Ovary (tissue), 9 donors: ENCODE data around the gene CRLF1. TPM values are rescaled to one million over a fixed set of nuclear protein-coding genes. Genes with fewer than 3 reads are reported as not detected.

Experiments
- DNase-seq, 5 donors: peaks; one replicate each; pipeline ENCODE4 v3.0.0-alpha.2; 2019 to 2020
- H3K27ac ChIP-seq, 2 donors: fragments of 200-600 bp; one replicate each; pipeline versions ENCODE4 v1.5.1 to v1.8.0; 2019 to 2022
- H3K27me3 ChIP-seq: fragments of 200-600 bp; one replicate; pipeline ENCODE4 v1.8.0; 2022
- H3K36me3 ChIP-seq: fragments of 200-600 bp; sonication (generic); one replicate; pipeline ENCODE4 v1.5.1; 2019
- H3K4me1 ChIP-seq: one replicate; pipeline ENCODE4 v1.8.1; 2013; ENCODE audit warnings: mild to moderate bottlenecking, moderate library complexity; ENCODE audit not compliant: insufficient read depth
- H3K4me3 ChIP-seq: fragments of 200-600 bp; sonication (generic); one replicate; pipeline ENCODE4 v1.5.1; 2017
- H3K9me3 ChIP-seq, 2 donors: fragments of 200-600 bp in 1 of 2; sonication (generic) in 1 of 2; one replicate each; pipeline versions ENCODE4 v1.5.1 to v1.8.1; 2013 to 2019; ENCODE audit warnings: mild to moderate bottlenecking in 1 of 2, moderate library complexity in 1 of 2
- EP300 ChIP-seq: sonication (generic); formaldehyde crosslinking; IDR thresholded peaks from one replicate; pipeline ENCODE4 v1.6.1; 2017; ENCODE audit warnings: antibody characterized with exemption
- POLR2A ChIP-seq: fragments of 450-650 bp; IDR thresholded peaks from one replicate; pipeline ENCODE4 v1.6.1; 2017; ENCODE audit warnings: antibody characterized with exemption, mild to moderate bottlenecking, moderate library complexity
- WGBS, 3 donors: extraction: QIAGEN DNeasy Blood & Tissue Kit in 1 of 3; methylation state at CpG; one replicate each; pipeline versions ENCODE4 v1.1.5 to v1.1.7; 2013 to 2017; 5-methylcytosine and 5-hydroxymethylcytosine counted together
- intact Hi-C, 4 donors: fragments of 100-400 bp; cut with DNase I; formaldehyde crosslinking; loops; one replicate each; pipeline versions ENCODE4 v1.11.0 to v1.15.1; 2022 to 2023
- polyA plus RNA-seq, 2 donors: library from polyadenylated mRNA; stranded (reverse); fragments of 200-250 nt in 1 of 2; fragments of 350-450 nt in 1 of 2; fragmentation: Illumina TruSeq in 1 of 2; extraction: RNeasy Lipid Tissue Mini Kit (QIAGEN cat#74804) in 1 of 2; gene quantifications; one replicate each; pipeline ENCODE4 v1.2.3, GENCODE V29; 2013 to 2014
- total RNA-seq, 7 donors: library from RNA; depleted of rRNA in 2 of 7; stranded (reverse); fragments of >200 nt in 2 of 7; fragmentation: NEBNext Ultra II Directional in 3 of 7; extraction: Animal tissue kit (Norgen Biotek cat#: 25700) in 3 of 7; gene quantifications; one replicate each; pipeline versions ENCODE4 v1.1.0 to v1.2.4, GENCODE V29; 2016 to 2023
- TF ChIP-seq, protein P1 (sequence below), 3 donors: fragments of 450-650 bp in 2 of 3; fragments of 200-600 bp in 1 of 3; IDR thresholded peaks; one replicate each; pipeline versions ENCODE4 v1.5.1 to v1.8.0; 2016 to 2022; ENCODE audit warnings: antibody characterized with exemption in 3 of 3, mild to moderate bottlenecking in 1 of 3
- donor health status: DM: no; HTN: no; CAD: no; lungs with moderate emphysema.
- donor health status: DM: no; HTN: no; CAD: no.
- donor health status: Bipolar disorder and iron deficiency.
- donor health status: DM: yes; HTN: yes; CAD: no.
- donor health status: DM: no; HTN: no; CAD: no.
- donor health status: DM: yes; HTN: yes; CAD: no.

CRLF1 gene
- total and polyA plus RNA-seq, 9 donors: 0.51 to 1.2 (median 1.0) TPM; not detected in 3

DNA sequence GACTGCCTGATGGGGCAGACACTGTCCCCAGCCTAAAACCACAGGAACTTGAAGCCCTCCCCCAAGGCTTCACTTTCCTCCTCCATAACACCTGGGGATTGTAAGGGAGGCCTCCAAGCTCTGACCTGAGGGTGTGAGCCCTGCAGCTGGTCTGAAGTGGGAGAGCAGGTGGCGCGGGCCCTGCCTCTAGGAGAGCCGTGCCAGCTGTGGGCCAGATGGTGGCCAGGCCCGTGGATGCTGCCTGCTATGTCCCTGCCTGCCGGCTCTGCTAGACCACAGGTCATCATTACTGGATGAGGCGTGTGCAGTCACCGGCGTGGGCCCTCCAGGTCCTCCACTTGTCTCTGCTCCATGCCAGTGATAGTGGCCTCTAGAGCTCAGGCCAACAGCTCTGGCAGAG is 26.7 kb upstream of the CRLF1 start:
- Histone ChIP-seq H3K36me3 (no peaks in the 10 kb centered on the region), H3K4me1 (peaks cover 6% of the 10 kb centered on the region), H3K4me3 (no peak overlapping the region), H3K27ac (no peak overlapping the region), H3K9me3 (no peaks in the 10 kb centered on the region), H3K27me3 (no peaks in the 10 kb centered on the region)
- TF ChIP-seq EP300 (no peak), POLR2A (no peak)
- TF ChIP-seq, protein P1, sequence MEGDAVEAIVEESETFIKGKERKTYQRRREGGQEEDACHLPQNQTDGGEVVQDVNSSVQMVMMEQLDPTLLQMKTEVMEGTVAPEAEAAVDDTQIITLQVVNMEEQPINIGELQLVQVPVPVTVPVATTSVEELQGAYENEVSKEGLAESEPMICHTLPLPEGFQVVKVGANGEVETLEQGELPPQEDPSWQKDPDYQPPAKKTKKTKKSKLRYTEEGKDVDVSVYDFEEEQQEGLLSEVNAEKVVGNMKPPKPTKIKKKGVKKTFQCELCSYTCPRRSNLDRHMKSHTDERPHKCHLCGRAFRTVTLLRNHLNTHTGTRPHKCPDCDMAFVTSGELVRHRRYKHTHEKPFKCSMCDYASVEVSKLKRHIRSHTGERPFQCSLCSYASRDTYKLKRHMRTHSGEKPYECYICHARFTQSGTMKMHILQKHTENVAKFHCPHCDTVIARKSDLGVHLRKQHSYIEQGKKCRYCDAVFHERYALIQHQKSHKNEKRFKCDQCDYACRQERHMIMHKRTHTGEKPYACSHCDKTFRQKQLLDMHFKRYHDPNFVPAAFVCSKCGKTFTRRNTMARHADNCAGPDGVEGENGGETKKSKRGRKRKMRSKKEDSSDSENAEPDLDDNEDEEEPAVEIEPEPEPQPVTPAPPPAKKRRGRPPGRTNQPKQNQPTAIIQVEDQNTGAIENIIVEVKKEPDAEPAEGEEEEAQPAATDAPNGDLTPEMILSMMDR (IDR thresholded peaks at IDR 0.05): no peak
- WGBS, 3 donors: 47 to 64% (median 51%) methylated on average over 7 to 8 of the region's 8 CpGs
- intact Hi-C loops: no loop called here
- no peak for DNase-seq

DNA sequence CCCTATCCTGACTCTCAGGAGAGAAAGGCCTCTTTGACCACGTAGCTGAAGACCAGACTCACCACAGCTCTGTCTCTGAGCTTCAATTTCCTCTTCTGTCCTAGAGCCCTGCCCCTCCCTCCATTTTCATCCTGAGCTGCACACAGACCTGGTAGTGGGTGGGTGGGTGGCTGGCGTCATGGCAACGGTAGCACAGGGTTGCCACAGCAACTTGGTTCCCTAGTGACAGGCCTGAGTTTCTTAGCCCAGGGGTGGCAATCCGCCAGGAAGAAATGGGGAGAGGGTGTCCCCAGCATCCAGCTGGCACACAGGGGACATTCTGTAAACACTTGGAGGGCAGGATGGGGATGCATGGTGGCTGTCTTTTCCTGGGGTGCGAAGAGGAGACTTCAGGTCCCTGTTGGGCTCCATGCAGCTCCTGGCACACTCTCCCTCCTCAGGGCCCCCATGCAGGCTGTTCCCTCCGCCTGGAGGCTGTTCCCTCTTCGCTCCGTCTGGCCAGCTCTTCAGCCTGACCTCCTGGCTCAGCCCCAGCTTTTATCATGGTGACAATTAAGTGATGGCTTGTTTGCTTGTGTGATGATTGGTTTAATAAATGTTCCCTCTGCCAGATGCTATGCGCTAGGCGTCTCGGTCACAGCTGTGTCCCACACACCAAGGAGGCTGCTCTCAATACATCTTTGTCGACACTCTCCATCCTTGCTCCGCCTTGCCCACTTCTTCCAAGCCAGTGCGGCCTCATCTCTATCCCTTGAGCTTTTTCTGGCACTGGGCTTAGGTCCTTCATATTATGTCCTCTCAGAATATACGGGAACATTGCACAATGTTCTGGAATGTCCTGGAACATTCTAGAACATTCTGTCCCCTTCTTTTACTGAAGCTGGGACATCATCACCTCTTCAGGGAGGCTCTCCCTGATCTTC is 22.8 kb upstream of the CRLF1 start:
- intact Hi-C loops: no loop called here
- no peaks in the 10 kb centered on the region for H3K27me3 ChIP-seq
- TF ChIP-seq POLR2A (no peak), EP300 (peak; percentile 91)
- TF ChIP-seq, protein P1 (IDR thresholded peaks at IDR 0.05): no peak
- H3K36me3 ChIP-seq: no peaks in the 10 kb centered on the region
- H3K4me3 ChIP-seq: no peak overlapping the region
- H3K9me3 ChIP-seq: no peaks in the 10 kb centered on the region
- no peaks in the 10 kb centered on the region for H3K4me1 ChIP-seq
- no peak for DNase-seq
- 65 to 68% (median 68%) methylated on average over 15 of the region's 15 CpGs for WGBS, 3 donors
- no peak overlapping the region for H3K27ac ChIP-seq

DNA sequence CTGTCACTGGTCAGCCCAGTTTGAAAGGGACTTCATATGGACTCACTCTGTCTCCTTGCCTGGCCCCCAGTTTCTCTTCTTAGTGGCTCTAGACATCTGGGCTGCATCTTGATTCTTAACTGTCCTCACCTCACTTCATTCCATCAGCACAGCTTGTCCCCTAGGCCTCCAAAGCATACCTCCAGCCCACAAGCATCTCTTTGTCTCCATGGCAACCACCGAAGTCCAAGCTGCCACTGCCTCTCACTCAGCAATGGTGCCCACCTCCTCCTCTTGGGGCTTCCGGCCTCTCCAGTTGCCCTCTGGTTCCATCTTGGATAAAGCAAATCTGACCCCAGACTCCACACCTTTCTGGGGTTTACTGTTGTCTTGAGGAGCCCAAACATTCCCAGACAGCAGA is 20.3 kb upstream of the CRLF1 start:
- WGBS, 3 donors: 54 to 62% (median 55%) methylated on average over 2 of the region's 2 CpGs
- Histone ChIP-seq H3K9me3 (no peaks in the 10 kb centered on the region), H3K27me3 (no peaks in the 10 kb centered on the region), H3K27ac (no peak overlapping the region), H3K36me3 (no peaks in the 10 kb centered on the region), H3K4me3 (no peak overlapping the region), H3K4me1 (no peaks in the 10 kb centered on the region)
- TF ChIP-seq POLR2A: no peak
- no peak for TF ChIP-seq EP300
- DNase-seq: no peak
- intact Hi-C loops: no loop called here

DNA sequence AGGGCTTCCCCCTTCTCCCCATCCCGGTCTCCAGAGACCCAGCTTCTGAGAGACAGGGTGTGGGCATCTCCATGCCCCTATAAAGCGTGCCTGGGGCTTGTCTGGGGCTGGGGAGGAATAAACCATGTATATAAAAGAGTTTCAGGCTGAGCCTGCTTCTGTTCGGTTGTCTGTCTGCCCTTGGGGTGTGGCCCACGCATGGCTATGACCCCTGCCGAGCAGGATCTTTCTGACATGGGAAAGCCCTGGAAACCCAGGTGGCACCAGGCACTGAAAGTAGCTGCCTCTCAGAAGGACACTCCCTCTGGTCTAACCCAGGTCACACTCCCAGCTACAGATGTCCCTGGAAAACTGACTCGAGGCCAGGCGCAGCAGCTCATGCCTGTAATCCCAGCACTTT is 14.3 kb upstream of the CRLF1 start:
- TF ChIP-seq POLR2A (no peak), EP300 (no peak)
- TF ChIP-seq, protein P1 (IDR thresholded peaks at IDR 0.05): no peak
- no peak for DNase-seq
- Histone ChIP-seq H3K27me3 (no peaks in the 10 kb centered on the region), H3K4me1 (no peaks in the 10 kb centered on the region), H3K36me3 (no peaks in the 10 kb centered on the region), H3K9me3 (no peaks in the 10 kb centered on the region), H3K4me3 (no peak overlapping the region), H3K27ac (no peak overlapping the region)
- 74 to 83% (median 82%) methylated on average over 7 of the region's 7 CpGs for WGBS, 3 donors
- intact Hi-C loops: no loop called here

DNA sequence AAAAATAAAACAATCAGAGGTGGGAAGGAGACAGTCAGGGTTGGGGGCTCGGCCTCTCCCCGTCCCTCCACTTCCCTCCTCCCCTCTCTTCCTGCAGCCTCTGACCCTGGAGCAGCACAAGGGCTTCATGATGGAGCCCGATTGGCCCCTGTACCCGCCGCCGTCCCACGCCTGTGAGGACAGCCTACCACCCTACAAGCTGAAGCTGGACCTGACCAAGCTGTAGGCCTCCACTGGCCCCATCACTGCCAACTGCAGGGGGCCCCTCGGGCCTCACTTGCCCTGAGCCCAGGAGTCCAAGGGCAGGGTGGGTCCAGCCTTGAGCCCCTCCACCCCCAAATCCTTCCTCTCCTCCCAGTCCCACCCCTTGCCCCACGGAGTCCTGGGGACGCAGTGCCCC is 13.7 kb upstream of the CRLF1 start:
- intact Hi-C loops: no loop called here
- TF ChIP-seq, protein P1 (IDR thresholded peaks at IDR 0.05): no peak
- TF ChIP-seq EP300: no peak
- no peak for TF ChIP-seq POLR2A
- H3K9me3 ChIP-seq: no peaks in the 10 kb centered on the region
- 80 to 90% (median 85%) methylated on average over 10 of the region's 10 CpGs for WGBS, 3 donors
- H3K4me1 ChIP-seq: no peaks in the 10 kb centered on the region
- H3K4me3 ChIP-seq: no peak overlapping the region
- no peak for DNase-seq
- H3K36me3 ChIP-seq: no peaks in the 10 kb centered on the region
- no peaks in the 10 kb centered on the region for H3K27me3 ChIP-seq
- no peak overlapping the region for H3K27ac ChIP-seq
